Stimulated activated CD8-positive, alpha-beta memory T cell treated with anti-CD3 and anti-CD28 coated beads, Interleukin-7, amount 100 ng/mL, for 24 hours (primary cell): ENCODE data around the gene MAP4K3.
"Not testable (repeated sequence)": the region's sequence is repeated elsewhere in the genome, so short reads cannot be mapped to it uniquely, and the experiment has no call there.

Experiments
- DNase-seq: peaks from one replicate; pipeline ENCODE4 v3.0.0-alpha.2; 2020; ENCODE audit warnings: low read depth

The MAP4K3 gene

GRCh38 chr2:39370101-39370500 is 67.0 kb downstream of the MAP4K3 start:
- DNase-seq = no peak

- no peak for DNase-seq
Observed at GRCh38 chr2:39368846-39369245, 68.2 kb downstream of the MAP4K3 start.

DNA sequence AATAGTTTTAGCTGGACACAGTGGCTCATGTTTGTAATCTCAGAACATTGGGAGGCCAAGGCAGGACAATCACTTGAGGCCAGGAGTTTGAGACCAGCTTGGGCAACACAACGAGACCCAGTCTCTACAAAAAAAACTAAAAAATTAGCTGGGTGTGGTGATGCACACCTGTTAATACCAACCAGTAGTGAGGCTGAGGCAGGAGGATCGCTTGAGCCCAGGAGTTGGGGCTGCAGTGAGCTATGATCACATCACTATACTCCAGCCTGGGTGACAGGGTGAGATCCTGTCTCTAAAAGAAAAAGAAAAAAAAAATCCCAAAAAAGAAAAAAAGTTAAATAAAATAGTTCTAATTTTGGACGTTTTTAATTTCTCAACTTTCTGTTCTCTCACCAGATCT is 68.7 kb downstream of the MAP4K3 start:
- no peak for DNase-seq

DNA sequence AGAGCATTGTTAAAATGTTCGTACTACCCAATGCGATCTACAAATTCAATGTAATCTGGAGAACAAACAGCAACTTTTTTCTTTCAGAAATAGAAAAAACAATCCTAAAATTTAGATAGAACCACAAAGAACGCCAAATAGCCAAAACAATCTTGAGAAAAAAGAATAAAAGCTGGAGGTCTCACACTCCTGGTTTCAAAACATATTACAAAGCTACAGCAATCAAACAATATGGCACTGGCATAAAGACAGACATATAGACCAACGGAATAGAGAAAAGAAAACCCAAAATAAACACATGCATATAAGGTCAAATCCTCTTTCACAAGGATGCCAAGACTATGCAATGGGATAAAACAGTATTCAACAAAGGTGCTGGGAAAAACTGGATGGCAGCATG is 74.5 kb downstream of the MAP4K3 start:
- DNase-seq = no peak

GRCh38 chr2:39361511-39361910 is 75.6 kb downstream of the MAP4K3 start:
- no peak for DNase-seq

DNA sequence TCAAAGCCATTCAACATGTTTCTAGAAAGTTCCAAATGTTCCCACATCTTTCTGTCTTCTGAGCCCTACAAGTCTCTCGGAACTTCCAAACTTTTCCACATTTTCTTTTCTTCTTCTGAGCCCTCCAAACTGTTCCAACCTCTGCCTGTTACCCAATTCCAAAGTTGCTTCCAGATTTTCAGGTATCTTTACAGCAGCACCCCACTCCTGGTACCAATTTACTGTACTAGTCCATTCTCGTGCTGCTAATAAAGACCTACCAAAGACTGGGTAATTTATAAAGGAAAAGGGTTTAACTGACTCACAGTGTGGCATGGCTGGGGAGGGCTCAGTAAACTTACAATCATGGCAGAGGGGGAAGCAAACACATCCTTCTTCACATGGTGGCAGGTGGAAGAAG is 76.7 kb downstream of the MAP4K3 start:
- DNase-seq = not testable (repeated sequence)

GRCh38 chr2:39359453-39360038 is 77.5 kb downstream of the MAP4K3 start:
- no peak for DNase-seq

DNA sequence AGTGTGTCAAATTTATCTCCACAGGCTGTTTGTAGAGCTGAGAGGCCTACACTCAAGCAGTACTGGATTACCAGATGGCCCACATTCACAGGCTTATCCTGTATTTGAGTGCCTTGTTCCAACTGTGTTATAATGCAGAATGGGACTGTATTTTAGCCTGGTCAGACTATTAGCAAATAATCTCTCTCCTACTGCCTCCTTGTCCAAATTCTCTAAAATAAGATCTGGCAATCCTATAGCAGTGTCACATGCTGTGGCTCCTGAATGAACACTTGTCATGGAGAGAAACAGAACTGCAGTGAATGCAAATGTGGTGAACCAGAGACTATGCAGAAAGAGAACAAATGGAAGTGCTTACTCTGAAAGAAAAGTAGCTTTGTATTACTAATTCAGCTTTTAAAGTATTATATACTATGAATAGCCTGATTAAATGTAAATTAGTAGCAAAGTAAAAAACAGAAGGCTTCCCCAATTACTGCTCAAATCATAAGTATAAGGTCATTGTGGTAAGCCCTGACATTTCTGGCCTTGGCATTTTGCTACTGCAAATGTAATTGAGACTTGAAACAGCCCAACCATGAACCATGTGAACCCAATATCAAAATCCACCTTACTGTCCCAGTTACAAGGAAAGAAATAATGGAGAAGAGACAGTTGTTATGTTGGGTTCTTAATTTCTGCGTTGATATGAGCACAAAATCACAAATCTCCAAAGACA is 80.0 kb downstream of the MAP4K3 start:
- no peak for DNase-seq

DNA sequence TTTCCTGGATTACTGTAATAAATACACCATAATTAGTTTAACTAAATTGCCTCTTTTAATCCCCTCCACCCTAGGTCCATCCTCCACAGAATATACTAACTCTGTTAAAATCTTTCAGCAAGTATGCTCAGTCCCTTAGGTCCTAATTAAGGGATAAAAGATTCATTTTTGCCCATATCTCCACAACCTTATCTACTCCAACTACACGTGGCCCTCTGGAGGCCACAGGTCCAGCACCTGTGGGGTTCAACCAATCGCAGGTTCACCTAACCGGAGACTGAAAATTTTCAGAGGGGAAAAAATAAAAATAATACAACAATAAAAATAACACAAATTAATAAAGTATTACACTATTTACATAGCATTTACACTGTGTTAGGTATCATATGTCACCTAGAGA is 86.4 kb downstream of the MAP4K3 start:
- no peak for DNase-seq

GRCh38 chr2:39338502-39338901 is 98.6 kb downstream of the MAP4K3 start:
- DNase-seq = no peak

DNA sequence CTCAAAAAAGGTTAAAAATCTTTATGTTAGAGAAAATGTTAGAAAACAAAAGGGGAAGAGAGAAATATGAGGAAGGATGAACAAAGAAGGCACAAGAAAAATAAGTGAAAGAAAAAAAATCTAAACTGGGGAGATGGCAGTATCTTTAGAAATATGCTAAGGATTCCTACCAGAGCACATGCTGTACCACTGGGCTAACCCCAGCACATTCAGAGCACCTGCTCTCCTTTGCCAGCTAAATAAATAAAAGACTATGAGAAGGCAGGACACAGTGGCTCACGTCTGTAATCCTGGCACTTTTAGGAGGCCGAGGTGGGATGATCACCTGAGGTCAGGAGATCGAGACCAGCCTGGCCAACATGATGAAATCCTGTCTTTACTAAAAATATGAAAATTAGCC is 101.2 kb downstream of the MAP4K3 start:
- DNase-seq = no peak

- no peak for DNase-seq
Observed at GRCh38 chr2:39334978-39335377, 102.1 kb downstream of the MAP4K3 start.

DNA sequence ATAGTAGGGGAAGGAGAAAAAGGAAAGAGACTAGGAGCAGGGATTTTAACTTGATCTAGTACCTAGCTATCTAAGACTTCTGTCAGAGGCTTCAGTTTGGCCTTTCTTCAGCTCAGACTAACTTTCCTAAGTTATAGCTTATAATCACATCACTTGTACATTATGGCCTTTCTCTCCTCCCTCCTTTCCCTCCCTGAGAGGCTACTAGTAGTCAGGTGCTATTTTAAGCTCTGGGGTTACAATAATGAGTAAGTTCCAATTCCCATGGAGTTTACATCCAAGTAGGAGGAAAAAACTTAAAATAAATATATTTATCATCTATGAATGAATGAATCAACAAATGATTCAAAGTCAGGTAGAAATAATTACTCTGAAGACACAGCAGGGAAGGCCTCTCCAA is 102.6 kb downstream of the MAP4K3 start:
- no peak for DNase-seq

- DNase-seq = no peak
Observed at GRCh38 chr2:39326644-39327043, 110.4 kb downstream of the MAP4K3 start.

DNA sequence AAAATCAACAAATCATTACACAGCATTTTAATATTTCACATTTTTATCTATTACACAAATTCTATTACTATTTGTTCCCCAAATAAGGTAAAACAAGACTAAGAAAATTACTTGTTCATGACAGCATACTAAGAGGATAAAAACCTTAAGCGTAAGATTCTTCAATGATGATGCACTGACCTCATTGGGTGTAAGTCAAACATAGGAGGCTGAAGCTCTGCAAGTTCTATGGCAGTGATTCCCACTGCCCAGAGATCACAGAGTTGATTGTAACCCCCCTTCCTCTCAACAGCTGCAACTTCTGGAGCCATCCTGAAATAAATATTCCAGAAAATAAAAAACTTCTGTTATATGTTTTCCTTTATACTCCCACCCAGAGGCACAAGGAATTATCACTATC is 111.1 kb downstream of the MAP4K3 start:
- no peak for DNase-seq

DNA sequence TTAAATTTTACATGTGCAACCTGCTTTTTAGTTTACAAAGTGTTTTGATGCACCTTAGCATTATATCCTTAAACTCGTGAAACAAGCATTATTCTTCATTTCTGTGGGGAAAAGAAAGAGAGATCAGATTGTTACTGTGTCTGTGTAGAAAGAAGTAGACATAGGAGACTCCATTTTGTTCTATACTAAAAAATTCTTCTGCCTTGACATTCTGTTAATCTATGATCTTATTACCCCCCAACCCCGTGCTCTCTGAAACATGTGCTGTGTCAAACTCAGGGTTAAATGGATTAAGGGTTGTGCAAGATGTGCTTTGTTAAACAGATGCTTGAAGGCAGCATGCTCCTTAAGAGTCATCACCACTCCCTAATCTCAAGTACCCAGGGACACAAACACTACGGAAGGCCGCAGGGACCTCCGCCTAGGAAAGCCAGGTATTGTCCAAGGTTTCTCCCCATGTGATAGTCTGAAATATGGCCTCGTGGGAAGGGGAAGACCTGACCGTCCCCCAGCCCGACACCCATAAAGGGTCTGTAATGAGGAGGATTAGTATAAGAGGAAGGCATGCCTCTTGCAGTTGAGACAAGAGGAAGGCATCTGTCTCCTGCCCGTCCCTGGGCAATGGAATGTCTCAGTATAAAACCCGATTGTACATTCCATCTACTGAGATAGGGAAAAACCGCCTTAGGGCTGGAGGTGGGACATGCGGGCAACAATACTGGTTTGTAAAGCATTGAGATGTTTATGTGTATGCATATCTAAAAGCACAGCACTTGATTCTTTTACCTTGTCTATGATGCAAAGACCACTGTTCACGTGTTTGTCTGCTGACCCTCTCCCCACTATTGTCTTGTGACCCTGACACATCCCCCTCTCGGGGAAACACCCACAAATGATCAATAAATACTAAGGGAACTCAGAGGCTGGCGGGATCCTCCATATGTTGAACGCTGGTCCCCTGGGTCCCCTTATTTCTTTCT is 115.7 kb downstream of the MAP4K3 start:
- DNase-seq = not testable (repeated sequence)

GRCh38 chr2:39320162-39320561 is 116.9 kb downstream of the MAP4K3 start:
- DNase-seq = no peak

DNA sequence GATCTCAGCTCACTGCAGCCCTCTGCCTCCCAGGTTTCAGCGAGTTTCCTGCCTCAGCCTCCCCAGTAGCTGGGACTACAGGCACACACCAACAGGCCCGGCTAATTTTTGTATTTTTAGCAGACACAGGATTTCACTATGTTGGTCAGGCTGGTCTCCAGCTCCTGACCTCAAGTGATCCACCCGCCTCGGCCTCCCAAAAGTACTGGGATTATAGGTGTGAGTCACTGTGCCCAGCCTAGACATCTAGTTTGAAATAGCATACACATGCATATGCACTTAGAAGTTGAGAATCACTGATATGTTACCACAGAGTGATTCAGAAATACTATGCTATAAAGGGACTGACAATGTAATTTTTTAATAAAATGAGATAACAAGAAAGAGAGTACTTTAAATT is 123.5 kb downstream of the MAP4K3 start:
- DNase-seq = no peak

DNA sequence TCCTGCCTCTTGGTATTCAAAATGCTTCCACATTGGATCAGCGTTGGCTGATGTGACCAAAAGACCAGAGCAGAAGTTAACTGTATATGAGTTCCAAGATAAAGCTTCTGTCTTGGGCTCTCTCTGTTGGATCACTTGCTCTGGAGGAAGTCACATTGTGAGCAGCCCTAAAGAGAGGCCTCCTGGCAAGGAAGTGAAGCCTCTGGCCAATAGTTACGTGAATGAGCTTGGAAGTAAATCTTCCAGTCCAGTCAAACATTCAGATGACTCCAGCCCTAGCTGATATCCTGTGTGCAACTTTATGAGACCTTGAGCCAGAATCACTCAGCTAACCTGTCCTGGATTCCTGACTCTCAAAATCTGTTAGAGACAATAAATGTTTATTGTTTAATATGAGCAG is 125.6 kb downstream of the MAP4K3 start:
- DNase-seq = no peak

GRCh38 chr2:39308778-39309177 is 128.3 kb downstream of the MAP4K3 start:
- DNase-seq = no peak

DNA sequence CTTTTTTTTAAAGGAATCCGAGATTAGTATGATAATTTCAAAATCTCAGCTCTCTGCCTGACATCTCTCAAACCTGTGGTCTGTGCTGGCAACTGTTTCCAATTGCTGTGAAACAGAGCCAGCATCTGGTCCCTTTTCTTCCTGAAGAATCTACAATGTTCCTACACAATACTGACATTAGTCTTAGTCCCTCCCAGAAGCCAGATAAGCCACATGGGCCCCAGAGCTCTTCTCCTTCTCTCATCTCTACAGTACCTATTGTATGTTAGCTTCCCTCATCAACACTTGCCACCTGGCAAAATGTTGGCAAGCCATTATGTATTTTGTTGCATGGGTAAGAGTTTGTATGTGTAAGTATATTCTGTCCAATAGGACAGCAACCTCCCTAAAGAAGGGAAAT is 130.5 kb downstream of the MAP4K3 start:
- DNase-seq = no peak

GRCh38 chr2:39304729-39305128 is 132.4 kb downstream of the MAP4K3 start:
- DNase-seq = no peak

GRCh38 chr2:39304200-39304599 is 132.9 kb downstream of the MAP4K3 start:
- DNase-seq = no peak
